Measurements from ENCODE around the gene SMOC1. TPM values are rescaled to one million over a fixed set of nuclear protein-coding genes. Genes with fewer than 3 reads are reported as not detected.

The SMOC1 gene
- total RNA-seq, 1 donor from 2014 or later, result 0.38 TPM

DNA sequence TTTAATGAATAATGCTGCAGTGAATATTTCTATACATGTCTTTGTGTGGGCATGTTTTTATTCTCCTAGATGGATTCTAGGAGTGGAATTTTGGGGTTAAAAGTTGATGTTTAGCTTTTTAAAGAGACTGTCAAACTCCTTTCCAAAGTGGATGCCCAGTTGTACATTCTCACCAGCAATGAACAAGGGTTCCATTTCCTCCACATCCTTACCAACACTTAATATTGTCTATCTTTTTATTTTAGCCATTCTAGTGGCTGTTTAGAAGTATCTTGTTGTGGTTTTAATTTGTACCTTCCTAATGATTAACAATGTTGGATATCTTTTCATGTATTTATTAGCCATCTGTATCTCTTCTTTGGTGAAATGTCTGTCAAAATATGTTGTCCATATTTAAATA, 109.8 kb downstream of the SMOC1 start:
- H3K27ac Mint-ChIP-seq (ENCODE audit: unreplicated experiment), result no peak overlapping the region
- no peak overlapping the region for H3K4me3 Mint-ChIP-seq (ENCODE audit: unreplicated experiment)
- no peaks in the 10 kb centered on the region for H3K9me3 Mint-ChIP-seq (ENCODE audit: unreplicated experiment)
- TF ChIP-seq, protein P1, sequence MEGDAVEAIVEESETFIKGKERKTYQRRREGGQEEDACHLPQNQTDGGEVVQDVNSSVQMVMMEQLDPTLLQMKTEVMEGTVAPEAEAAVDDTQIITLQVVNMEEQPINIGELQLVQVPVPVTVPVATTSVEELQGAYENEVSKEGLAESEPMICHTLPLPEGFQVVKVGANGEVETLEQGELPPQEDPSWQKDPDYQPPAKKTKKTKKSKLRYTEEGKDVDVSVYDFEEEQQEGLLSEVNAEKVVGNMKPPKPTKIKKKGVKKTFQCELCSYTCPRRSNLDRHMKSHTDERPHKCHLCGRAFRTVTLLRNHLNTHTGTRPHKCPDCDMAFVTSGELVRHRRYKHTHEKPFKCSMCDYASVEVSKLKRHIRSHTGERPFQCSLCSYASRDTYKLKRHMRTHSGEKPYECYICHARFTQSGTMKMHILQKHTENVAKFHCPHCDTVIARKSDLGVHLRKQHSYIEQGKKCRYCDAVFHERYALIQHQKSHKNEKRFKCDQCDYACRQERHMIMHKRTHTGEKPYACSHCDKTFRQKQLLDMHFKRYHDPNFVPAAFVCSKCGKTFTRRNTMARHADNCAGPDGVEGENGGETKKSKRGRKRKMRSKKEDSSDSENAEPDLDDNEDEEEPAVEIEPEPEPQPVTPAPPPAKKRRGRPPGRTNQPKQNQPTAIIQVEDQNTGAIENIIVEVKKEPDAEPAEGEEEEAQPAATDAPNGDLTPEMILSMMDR (IDR thresholded peaks at IDR 0.05; ENCODE audit: unreplicated experiment), result no peak
- no peaks in the 10 kb centered on the region for H3K36me3 Mint-ChIP-seq (ENCODE audit: low read depth, unreplicated experiment)
- peaks cover 5% of the 10 kb centered on the region for H3K4me1 Mint-ChIP-seq (ENCODE audit: unreplicated experiment)
- H3K27me3 Mint-ChIP-seq (ENCODE audit: unreplicated experiment), result no peaks in the 10 kb centered on the region
- DNase-seq (ENCODE audit: low spot score), result no peak

DNA sequence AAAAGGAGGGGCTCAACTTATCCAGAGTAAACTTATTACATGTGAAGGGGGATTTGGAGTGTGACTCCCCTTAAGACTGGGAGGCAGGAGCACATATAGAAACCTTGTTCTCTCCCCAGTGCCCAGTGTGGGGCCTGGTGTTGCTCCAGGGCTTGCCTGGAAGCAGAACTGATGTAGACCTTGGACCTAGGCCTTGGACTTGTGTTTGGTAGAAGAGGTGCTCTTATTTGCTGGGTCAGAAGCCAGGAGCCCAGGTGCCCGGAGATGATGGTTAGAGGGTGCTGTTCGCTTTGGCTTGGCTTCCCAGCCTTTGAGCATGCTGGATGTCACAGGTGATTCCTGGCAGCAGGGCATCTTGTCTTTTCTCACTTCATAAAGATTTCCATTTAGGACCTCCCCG, 110.4 kb downstream of the SMOC1 start:
- Mint-ChIP-seq H3K36me3 (ENCODE audit: low read depth, unreplicated experiment) (no peaks in the 10 kb centered on the region), H3K4me3 (ENCODE audit: unreplicated experiment) (no peak overlapping the region), H3K27ac (ENCODE audit: unreplicated experiment) (no peak overlapping the region), H3K9me3 (ENCODE audit: unreplicated experiment) (no peaks in the 10 kb centered on the region), H3K4me1 (ENCODE audit: unreplicated experiment) (peaks cover 5% of the 10 kb centered on the region), H3K27me3 (ENCODE audit: unreplicated experiment) (no peaks in the 10 kb centered on the region)
- no peak for DNase-seq (ENCODE audit: low spot score)
- TF ChIP-seq, protein P1 (IDR thresholded peaks at IDR 0.05; ENCODE audit: unreplicated experiment), result no peak

DNA sequence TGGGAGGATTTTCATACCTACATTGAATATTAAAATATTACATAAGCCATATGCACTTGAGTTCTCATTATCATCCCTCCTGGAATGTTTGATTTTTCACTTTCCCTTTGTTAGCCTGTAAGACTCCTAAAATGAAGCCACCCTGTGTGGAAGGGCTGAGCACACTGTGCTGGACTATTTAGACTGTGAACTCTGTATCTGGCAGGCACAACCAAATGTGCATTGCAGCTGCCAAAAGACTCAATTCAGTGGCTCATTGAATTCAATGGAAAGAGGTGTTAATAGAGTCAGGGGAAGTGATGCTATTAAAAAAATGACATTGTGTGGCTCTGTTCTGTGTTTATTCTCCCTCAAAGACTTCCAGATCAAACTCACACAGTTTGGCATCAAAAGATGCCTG, 111.1 kb downstream of the SMOC1 start:
- Mint-ChIP-seq H3K27me3 (ENCODE audit: unreplicated experiment) (no peaks in the 10 kb centered on the region), H3K4me1 (ENCODE audit: unreplicated experiment) (peaks cover 5% of the 10 kb centered on the region), H3K9me3 (ENCODE audit: unreplicated experiment) (no peaks in the 10 kb centered on the region), H3K27ac (ENCODE audit: unreplicated experiment) (no peak overlapping the region), H3K4me3 (ENCODE audit: unreplicated experiment) (no peak overlapping the region), H3K36me3 (ENCODE audit: low read depth, unreplicated experiment) (no peaks in the 10 kb centered on the region)
- TF ChIP-seq, protein P1 (IDR thresholded peaks at IDR 0.05; ENCODE audit: unreplicated experiment), result no peak
- DNase-seq (ENCODE audit: low spot score), result no peak

DNA sequence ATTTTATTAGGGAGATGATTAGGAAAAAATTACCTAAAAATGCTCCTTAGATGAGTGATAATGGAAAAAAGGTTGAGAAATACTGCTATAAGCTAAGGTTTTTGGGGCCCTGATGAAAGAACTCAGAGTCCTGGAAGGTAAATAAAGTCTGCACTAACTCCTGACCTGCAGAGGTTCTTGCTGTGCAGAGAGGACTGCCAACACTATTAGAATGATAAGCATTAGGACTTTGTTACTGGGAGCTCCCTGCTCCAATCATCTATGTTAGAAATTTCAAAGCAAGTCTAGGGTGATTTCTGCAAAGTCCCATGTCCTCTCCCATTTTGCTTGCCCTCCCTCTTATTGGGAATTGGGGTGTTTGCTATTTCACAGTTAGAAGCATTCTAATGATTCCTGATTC, 112.2 kb downstream of the SMOC1 start:
- TF ChIP-seq, protein P1 (IDR thresholded peaks at IDR 0.05; ENCODE audit: unreplicated experiment), result no peak
- DNase-seq (ENCODE audit: low spot score), result no peak
- no peaks in the 10 kb centered on the region for H3K36me3 Mint-ChIP-seq (ENCODE audit: low read depth, unreplicated experiment)
- H3K4me1 Mint-ChIP-seq (ENCODE audit: unreplicated experiment), result peaks cover 5% of the 10 kb centered on the region
- no peaks in the 10 kb centered on the region for H3K9me3 Mint-ChIP-seq (ENCODE audit: unreplicated experiment)
- no peak overlapping the region for H3K27ac Mint-ChIP-seq (ENCODE audit: unreplicated experiment)
- no peaks in the 10 kb centered on the region for H3K27me3 Mint-ChIP-seq (ENCODE audit: unreplicated experiment)
- H3K4me3 Mint-ChIP-seq (ENCODE audit: unreplicated experiment), result no peak overlapping the region

DNA sequence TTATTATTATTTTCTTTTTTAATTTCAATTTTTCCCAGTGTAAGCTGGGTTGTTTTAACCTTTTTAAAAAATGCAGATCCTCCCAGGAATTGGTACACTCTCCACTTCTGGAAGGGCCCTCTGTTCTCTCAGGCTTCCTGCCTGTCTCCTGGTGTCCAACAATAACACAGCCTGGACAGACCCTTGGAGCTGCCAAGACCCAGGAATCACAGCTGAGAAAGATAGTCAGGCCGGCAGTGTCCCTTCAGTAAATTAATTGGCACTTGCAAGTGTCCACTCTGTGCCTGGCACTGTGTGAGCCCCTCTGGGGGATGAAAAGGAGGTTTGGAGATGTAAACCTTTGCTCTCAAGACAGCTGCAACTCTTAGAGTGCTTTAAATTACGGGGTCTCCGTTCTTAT, 113.3 kb downstream of the SMOC1 start:
- TF ChIP-seq, protein P1 (IDR thresholded peaks at IDR 0.05; ENCODE audit: unreplicated experiment), result no peak
- Mint-ChIP-seq H3K4me3 (ENCODE audit: unreplicated experiment) (no peak overlapping the region), H3K27ac (ENCODE audit: unreplicated experiment) (no peak overlapping the region), H3K36me3 (ENCODE audit: low read depth, unreplicated experiment) (no peaks in the 10 kb centered on the region), H3K9me3 (ENCODE audit: unreplicated experiment) (no peaks in the 10 kb centered on the region), H3K4me1 (ENCODE audit: unreplicated experiment) (peaks cover 3% of the 10 kb centered on the region), H3K27me3 (ENCODE audit: unreplicated experiment) (no peaks in the 10 kb centered on the region)
- no peak for DNase-seq (ENCODE audit: low spot score)
